SH-SY5Y (cell line): ENCODE results near the gene CNTN6.

Experiments
- GATA2 ChIP-seq: IDR thresholded peaks from 2 replicates; pipeline ENCODE4 v1.6.1; 2011; ENCODE audit warnings: mild to moderate bottlenecking, low read depth, low read length
- GATA3 ChIP-seq: IDR thresholded peaks from 2 replicates; pipeline ENCODE4 v1.6.1; 2011; ENCODE audit warnings: low read depth, mild to moderate bottlenecking, low read length, moderate library complexity

- TF ChIP-seq GATA2: no peak
- TF ChIP-seq GATA3: no peak
Measured at GRCh38 chr3:1055870-1056269, 37.0 kb upstream of the CNTN6 start.
